Measurements from ENCODE around the gene PAFAH1B1. TPM values are rescaled to one million over a fixed set of nuclear protein-coding genes. Genes with fewer than 3 reads are reported as not detected.
A peak's percentile ranks its signal among the peaks of the same experiment; 100 is the strongest.

The PAFAH1B1 gene
- total and polyA plus RNA-seq, 10 of the 15 experiments (the other 5 are each of a cell fraction or from before 2014, with no cell fraction given), result 28.9 to 107 (median 49.1) TPM

DNA sequence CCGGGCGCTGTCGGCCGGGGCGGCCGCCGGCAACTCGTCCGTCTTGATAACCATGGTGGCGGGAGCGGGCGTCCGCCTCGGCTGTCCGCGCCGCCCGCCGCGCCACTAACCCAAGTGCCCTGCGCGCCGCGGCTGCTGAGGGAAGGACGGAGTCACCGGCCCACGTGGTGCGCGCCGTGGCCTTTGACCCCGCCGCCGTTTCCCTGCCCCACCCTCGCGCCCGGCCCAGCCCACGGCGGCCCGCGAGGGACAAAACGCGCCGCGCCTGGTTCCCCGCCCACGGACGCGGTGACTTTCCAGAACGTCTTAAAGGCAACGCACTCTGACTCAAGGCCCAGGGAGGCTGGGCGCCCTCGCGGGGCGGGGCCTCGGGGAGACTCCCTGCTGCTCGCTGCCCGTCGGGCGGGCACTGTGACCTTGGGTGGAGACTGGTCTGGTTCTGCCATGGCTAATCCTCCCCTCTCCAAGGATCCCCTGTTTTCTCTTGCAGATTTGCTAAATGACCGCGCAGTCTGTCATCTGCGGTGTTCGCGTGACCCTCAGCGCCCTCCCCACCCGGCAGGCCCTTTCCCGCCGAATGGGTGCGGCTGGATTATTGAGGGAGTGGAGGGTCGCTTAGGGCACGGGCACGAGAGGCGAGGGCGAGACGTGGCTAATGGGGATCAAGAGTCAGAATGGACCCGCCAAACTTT, 118.3 kb downstream of the PAFAH1B1 start, which contains the start of gene CLUH (continued):
- TF ChIP-seq FOXK2 (IDR thresholded peaks at IDR 0.05) (no peak), KLF5 (IDR thresholded peaks at IDR 0.05; ENCODE audit: partially characterized antibody) (peak; percentile 84), CREB1 (IDR thresholded peaks at IDR 0.05; ENCODE audit: low read depth) (peak; percentile 85; the same call in 1 of the 2 replicates), ZNF207 (IDR thresholded peaks at IDR 0.05; ENCODE audit: borderline replicate concordance) (peak; percentile 89; the same call in 1 of the 2 replicates), NFYA (IDR thresholded peaks at IDR 0.05; ENCODE audit: borderline replicate concordance, low read depth, low read length) (no peak), STAT1 (conservative IDR thresholded peaks at IDR 0.05) (peak; percentile 77; the same call in 1 of the 2 replicates), SRF (IDR thresholded peaks at IDR 0.05; ENCODE audit: low read depth in 2 of 2, low read length in 2 of 2) (no peak), DPF2 (IDR thresholded peaks at IDR 0.05) (peak; percentile 47; the same call in 1 of the 2 replicates), POLR2AphosphoS5 (IDR thresholded peaks at IDR 0.05; ENCODE audit: low read length) (peak; percentile 70; the same call in 1 of the 2 replicates), CBX3 (IDR thresholded peaks at IDR 0.05; ENCODE audit: borderline replicate concordance, low read depth) (no peak), IKZF2 (IDR thresholded peaks at IDR 0.05) (no peak; a peak in 1 of 4 replicates), CHD4 (IDR thresholded peaks at IDR 0.05) (no peak), PAX8 (IDR thresholded peaks at IDR 0.05) (no peak), SREBF2 (IDR thresholded peaks at IDR 0.05; ENCODE audit: low read length) (no peak), MYB (IDR thresholded peaks at IDR 0.05; ENCODE audit: borderline replicate concordance, low read depth, low read length) (no peak), SMAD1 (IDR thresholded peaks at IDR 0.05; ENCODE audit: low read depth, partially characterized antibody) (no peak), RB1 (IDR thresholded peaks at IDR 0.05; ENCODE audit: borderline replicate concordance) (peak; percentile 69; the same call in 1 of the 2 replicates), ZBTB11 (CRISPR knock-in tag; IDR thresholded peaks at IDR 0.05) (no peak), CBFB (IDR thresholded peaks at IDR 0.05; ENCODE audit: low read depth) (peak; percentile 74; the same call in 1 of the 2 replicates)
- TF ChIP-seq, protein P1, sequence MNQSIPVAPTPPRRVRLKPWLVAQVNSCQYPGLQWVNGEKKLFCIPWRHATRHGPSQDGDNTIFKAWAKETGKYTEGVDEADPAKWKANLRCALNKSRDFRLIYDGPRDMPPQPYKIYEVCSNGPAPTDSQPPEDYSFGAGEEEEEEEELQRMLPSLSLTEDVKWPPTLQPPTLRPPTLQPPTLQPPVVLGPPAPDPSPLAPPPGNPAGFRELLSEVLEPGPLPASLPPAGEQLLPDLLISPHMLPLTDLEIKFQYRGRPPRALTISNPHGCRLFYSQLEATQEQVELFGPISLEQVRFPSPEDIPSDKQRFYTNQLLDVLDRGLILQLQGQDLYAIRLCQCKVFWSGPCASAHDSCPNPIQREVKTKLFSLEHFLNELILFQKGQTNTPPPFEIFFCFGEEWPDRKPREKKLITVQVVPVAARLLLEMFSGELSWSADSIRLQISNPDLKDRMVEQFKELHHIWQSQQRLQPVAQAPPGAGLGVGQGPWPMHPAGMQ (IDR thresholded peaks at IDR 0.05; ENCODE audit: borderline replicate concordance), result no peak
- TF ChIP-seq, protein P2, sequence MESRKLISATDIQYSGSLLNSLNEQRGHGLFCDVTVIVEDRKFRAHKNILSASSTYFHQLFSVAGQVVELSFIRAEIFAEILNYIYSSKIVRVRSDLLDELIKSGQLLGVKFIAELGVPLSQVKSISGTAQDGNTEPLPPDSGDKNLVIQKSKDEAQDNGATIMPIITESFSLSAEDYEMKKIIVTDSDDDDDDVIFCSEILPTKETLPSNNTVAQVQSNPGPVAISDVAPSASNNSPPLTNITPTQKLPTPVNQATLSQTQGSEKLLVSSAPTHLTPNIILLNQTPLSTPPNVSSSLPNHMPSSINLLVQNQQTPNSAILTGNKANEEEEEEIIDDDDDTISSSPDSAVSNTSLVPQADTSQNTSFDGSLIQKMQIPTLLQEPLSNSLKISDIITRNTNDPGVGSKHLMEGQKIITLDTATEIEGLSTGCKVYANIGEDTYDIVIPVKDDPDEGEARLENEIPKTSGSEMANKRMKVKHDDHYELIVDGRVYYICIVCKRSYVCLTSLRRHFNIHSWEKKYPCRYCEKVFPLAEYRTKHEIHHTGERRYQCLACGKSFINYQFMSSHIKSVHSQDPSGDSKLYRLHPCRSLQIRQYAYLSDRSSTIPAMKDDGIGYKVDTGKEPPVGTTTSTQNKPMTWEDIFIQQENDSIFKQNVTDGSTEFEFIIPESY (IDR thresholded peaks at IDR 0.05), result no peak
